HG02981 (cell line): ENCODE measurements around the gene ADD3.

Source experiments
- ATAC-seq: cut with Tn5 transposase; IDR thresholded peaks from one replicate; pipeline ENCODE4 v1.9.1; 2021; ENCODE audit warnings: mild to moderate bottlenecking, moderate library complexity; ENCODE audit not compliant: unreplicated experiment

Gene ADD3

GRCh38 chr10:110002801-110003523, 4.8 kb upstream of the ADD3 start:
- no peak for ATAC-seq

GRCh38 chr10:110003524-110003885, 4.3 kb upstream of the ADD3 start:
- no peak for ATAC-seq

GRCh38 chr10:110005719-110006118, 2.1 kb upstream of the ADD3 start:
- ATAC-seq = no peak

GRCh38 chr10:110006358-110007160, 1.2 kb upstream of the ADD3 start:
- ATAC-seq = no peak

GRCh38 chr10:110007161-110007700, 553 bp upstream of the ADD3 start:
- peak; percentile 27 for ATAC-seq

GRCh38 chr10:110008518-110009339, 945 bp downstream of the ADD3 start:
- ATAC-seq = no peak

GRCh38 chr10:110009736-110010475, 2.1 kb downstream of the ADD3 start:
- ATAC-seq = peak; percentile 18

GRCh38 chr10:110010486-110011378, 2.9 kb downstream of the ADD3 start:
- ATAC-seq = peak; percentile 2

- no peak for ATAC-seq
Observed at GRCh38 chr10:110011681-110012080, 3.9 kb downstream of the ADD3 start.

- ATAC-seq = no peak
Observed at GRCh38 chr10:110013630-110014293, 6.0 kb downstream of the ADD3 start.

GRCh38 chr10:110016039-110016438, 8.3 kb downstream of the ADD3 start:
- no peak for ATAC-seq

GRCh38 chr10:110017052-110017451, 9.3 kb downstream of the ADD3 start:
- no peak for ATAC-seq

- no peak for ATAC-seq
Observed at GRCh38 chr10:110017907-110018306, 10.1 kb downstream of the ADD3 start.

GRCh38 chr10:110020265-110020664, 12.5 kb downstream of the ADD3 start:
- no peak for ATAC-seq

- no peak for ATAC-seq
Observed at GRCh38 chr10:110022716-110023504, 15.1 kb downstream of the ADD3 start.

- ATAC-seq = no peak
Observed at GRCh38 chr10:110023785-110024465, 16.1 kb downstream of the ADD3 start.

GRCh38 chr10:110029450-110029849, 21.7 kb downstream of the ADD3 start:
- ATAC-seq = no peak
